Measurements from ENCODE around the gene DAZ4.
"Not testable (repeated sequence)": the region's sequence is repeated elsewhere in the genome, so short reads cannot be mapped to it uniquely, and the experiment has no call there.

The DAZ4 gene, protein sequence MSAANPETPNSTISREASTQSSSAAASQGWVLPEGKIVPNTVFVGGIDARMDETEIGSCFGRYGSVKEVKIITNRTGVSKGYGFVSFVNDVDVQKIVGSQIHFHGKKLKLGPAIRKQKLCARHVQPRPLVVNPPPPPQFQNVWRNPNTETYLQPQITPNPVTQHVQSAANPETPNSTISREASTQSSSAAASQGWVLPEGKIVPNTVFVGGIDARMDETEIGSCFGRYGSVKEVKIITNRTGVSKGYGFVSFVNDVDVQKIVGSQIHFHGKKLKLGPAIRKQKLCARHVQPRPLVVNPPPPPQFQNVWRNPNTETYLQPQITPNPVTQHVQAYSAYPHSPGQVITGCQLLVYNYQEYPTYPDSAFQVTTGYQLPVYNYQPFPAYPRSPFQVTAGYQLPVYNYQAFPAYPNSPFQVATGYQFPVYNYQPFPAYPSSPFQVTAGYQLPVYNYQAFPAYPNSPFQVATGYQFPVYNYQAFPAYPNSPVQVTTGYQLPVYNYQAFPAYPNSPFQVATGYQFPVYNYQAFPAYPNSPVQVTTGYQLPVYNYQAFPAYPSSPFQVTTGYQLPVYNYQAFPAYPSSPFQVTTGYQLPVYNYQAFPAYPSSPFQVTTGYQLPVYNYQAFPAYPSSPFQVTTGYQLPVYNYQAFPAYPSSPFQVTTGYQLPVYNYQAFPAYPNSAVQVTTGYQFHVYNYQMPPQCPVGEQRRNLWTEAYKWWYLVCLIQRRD

DNA sequence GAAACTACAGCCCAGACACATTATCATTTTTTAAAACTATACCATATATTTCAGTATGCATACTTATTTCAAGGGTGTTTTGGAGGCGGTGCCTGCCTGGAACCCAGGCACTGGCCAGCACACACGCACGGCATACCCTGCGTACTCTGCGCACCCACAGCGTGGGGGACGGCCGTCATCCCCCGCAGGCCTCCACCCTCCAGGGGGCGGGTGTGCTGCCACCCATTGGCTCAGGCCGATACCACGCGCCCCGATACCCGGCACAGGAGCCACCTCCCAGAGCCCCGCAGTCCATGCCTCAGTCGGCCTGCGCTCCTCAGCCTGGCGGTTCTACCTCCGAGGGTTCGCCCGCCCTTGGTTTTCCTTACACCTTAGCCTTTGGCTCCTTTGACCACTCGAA lies at the start of gene DAZ4:
TSS of gene DAZ4 (plus strand) at position 301 of the 400 bp plus-strand sequence. CDS start 208 bp downstream, outside the sequence.
- DNase-seq (ENCODE audit: low read depth in 2 of 2): not testable (repeated sequence)

DNA sequence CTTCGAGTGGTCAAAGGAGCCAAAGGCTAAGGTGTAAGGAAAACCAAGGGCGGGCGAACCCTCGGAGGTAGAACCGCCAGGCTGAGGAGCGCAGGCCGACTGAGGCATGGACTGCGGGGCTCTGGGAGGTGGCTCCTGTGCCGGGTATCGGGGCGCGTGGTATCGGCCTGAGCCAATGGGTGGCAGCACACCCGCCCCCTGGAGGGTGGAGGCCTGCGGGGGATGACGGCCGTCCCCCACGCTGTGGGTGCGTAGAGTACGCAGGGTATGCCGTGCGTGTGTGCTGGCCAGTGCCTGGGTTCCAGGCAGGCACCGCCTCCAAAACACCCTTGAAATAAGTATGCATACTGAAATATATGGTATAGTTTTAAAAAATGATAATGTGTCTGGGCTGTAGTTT lies 20.4 kb upstream of the DAZ4 start, which contains the start of gene DAZ3:
TSS of gene DAZ3 (minus strand) at position 101 of the 400 bp plus-strand sequence. CDS start 208 bp downstream, outside the sequence.
- DNase-seq (ENCODE audit: low read depth in 2 of 2): not testable (repeated sequence)

DNA sequence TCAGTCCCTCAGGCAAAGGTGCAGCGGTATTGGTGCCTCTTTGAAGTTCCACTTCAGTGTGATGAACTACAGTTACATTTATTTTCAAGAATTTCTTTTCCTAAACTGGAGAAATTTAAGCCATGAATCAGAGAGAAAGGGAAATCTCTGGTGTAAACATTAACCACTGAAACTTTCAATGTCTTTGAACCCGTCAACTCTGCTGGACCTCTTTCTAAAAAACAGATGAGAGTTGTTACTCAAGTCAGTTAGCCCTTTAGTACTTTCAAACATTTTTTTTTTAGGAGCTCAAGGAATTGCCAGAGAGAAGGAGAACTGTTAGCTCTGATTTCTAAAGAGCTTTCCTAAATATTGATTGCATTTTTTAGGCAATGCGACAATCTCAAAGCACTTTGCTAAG lies 11.9 kb upstream of the DAZ4 start:
- DNase-seq (ENCODE audit: low read depth in 2 of 2): not testable (repeated sequence)

DNA sequence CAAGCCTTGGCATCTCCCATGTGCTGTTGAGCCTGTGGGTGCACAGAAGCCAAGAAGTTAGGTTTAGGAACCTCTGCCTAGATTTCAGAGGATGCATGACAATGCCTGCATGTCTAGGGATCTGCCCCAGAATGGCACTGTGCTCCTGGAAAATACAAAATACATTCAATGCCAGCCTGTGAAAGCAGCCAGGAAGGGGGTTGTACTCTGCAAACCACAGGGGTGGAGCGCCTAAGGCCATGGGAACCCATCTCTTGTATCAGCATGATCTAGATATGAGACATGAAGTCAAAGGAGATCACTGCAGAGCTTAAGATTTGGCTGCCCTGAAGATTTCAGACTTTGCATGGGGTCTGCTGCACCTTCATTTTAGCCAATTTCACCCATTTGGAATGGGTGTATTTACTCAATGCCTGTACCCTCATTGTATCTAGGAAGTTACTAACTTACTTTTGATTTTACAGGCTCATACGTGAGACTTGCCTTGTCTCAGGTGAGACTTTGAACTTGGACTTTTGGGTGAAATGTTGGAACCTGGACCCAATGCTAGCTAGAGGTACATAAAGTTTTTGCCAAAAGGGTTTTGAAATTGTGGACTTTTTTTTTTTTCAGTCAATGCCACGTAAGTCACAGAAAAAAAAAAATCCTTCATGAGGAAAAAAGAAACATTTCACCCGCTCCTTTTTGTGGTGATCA lies 9.4 kb upstream of the DAZ4 start:
- not testable (repeated sequence) for DNase-seq (ENCODE audit: low read depth in 2 of 2)

DNA sequence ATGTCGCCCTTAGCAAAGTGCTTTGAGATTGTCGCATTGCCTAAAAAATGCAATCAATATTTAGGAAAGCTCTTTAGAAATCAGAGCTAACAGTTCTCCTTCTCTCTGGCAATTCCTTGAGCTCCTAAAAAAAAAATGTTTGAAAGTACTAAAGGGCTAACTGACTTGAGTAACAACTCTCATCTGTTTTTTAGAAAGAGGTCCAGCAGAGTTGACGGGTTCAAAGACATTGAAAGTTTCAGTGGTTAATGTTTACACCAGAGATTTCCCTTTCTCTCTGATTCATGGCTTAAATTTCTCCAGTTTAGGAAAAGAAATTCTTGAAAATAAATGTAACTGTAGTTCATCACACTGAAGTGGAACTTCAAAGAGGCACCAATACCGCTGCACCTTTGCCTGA lies 8.7 kb upstream of the DAZ4 start:
- DNase-seq (ENCODE audit: low read depth in 2 of 2): not testable (repeated sequence)
